HUES64 (cell line): ENCODE data around the gene PRRX1.

Experiments used
- H3K27ac ChIP-seq: 2 replicates; pipeline ENCODE4 v1.7.0; 2013; ENCODE audit warnings: low read depth, low read length, inconsistent platforms
- H3K27me3 ChIP-seq: 2 replicates; pipeline ENCODE4 v1.6.1; 2013; ENCODE audit warnings: mild to moderate bottlenecking, low read length; ENCODE audit not compliant: insufficient read depth
- H3K36me3 ChIP-seq: 2 replicates; pipeline ENCODE4 v1.6.1; 2013; ENCODE audit warnings: mild to moderate bottlenecking, low read length; ENCODE audit not compliant: insufficient read depth
- H3K4me1 ChIP-seq: 2 replicates; pipeline ENCODE4 v1.6.1; 2013; ENCODE audit warnings: mild to moderate bottlenecking, low read length, moderate library complexity; ENCODE audit not compliant: insufficient read depth
- H3K4me3 ChIP-seq: 2 replicates; pipeline ENCODE4 v1.5.1; 2013; ENCODE audit warnings: mild to moderate bottlenecking, low read length, moderate library complexity
- H3K9ac ChIP-seq: 2 replicates; pipeline ENCODE4 v1.6.1; 2013; ENCODE audit warnings: mild to moderate bottlenecking, low read depth, low read length
- H3K9me3 ChIP-seq: 2 replicates; pipeline ENCODE4 v1.6.1; 2013; ENCODE audit warnings: low read depth, low read length; ENCODE audit not compliant: insufficient read depth
- WGBS: fragments of 150-250, 120-280 bp; methylation state at CpG from one replicate; pipeline ENCODE4 v1.1.7; 2013; ENCODE audit warnings: missing lambda C conversion rate; 5-methylcytosine and 5-hydroxymethylcytosine counted together

PRRX1 gene

DNA sequence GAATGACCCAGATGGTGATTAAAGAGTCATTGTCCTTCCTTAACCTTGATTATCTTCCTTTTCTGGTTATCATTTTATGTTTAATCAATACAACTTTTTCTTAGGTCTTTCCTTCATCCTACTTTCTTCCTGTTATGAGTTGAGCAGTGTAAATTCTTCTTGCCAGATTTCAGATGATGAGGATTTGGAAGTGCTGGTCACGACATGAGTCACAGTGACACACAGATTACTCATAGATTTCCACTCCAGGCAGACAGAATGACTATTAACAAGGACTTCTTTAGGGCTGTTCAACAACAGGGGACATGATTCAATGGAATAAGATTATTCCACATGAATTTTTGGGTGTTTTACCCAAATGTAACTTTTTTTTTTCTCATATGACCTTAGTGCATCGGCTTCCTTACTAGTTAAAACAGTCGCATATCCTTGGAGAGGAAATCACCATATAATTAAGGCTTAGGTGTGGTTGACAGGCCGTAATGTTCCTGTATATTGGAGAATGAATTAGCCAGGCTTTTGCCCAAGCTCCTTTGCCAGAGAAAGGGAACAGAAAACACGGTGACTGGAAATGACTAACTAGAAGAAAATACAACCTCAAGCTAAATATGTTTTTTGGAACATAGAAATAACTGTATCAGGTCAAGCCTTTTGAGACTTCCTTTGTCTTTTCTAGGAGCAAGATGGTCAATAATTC lies 44.2 kb downstream of the PRRX1 start:
- H3K27ac ChIP-seq: no peak overlapping the region; the same call in 1 of the 2 replicates
- no peaks in the 10 kb centered on the region for H3K4me1 ChIP-seq
- H3K9ac ChIP-seq: no peak overlapping the region

DNA sequence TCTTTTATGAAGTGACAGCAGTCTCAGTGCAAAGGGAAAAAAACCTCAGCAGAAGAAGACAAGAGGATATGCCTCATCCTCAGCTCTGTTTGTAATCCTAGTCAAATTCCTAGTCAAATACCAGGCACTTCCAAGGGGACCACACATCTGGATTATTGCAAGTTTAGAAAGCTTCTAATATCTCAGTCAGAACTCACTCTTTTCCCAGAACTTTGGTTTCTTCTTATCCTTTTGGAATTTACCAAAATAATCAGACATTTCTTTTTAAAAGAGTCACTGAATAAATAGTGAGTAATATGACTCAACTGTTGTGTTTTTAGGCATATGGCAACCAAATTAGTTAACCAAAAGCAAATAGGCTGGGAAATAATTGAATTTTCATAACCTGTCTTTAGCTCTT lies 47.8 kb downstream of the PRRX1 start:
- Histone ChIP-seq H3K4me1 (no peaks in the 10 kb centered on the region), H3K9me3 (no peaks in the 10 kb centered on the region), H3K4me3 (no peak overlapping the region), H3K9ac (no peak overlapping the region), H3K36me3 (no peaks in the 10 kb centered on the region), H3K27ac (no peak overlapping the region), H3K27me3 (no peaks in the 10 kb centered on the region)

More for the DNA sequence above, 44.2 kb downstream of the PRRX1 start:
- WGBS: 89% methylated on average over 4 of the region's 5 CpGs
- Histone ChIP-seq H3K27me3 (no peaks in the 10 kb centered on the region), H3K9me3 (no peaks in the 10 kb centered on the region), H3K36me3 (no peaks in the 10 kb centered on the region), H3K4me3 (no peak overlapping the region)

DNA sequence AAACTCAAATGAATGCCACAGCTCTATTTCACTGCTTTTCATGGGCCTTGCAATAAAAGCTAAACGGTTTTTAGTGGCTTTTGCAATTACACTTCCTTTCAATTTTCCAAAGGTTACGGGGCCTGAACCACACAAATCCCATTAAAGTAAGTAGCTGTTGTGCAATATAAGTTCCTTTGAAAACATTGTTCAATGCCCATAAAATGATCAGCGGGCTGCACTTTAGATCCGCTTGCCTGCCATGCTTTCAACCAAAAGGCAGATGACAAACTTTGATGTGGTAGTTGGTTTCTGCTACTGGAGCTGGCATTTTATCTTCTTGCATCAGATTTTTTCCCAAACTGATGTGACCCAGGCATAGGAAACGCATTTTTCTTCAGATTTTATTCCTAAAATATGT lies 50.2 kb downstream of the PRRX1 start:
- no peaks in the 10 kb centered on the region for H3K9me3 ChIP-seq
- 92% methylated on average over 5 of the region's 5 CpGs for WGBS
- H3K9ac ChIP-seq: no peak overlapping the region
- H3K27ac ChIP-seq: no peak overlapping the region
- H3K27me3 ChIP-seq: no peaks in the 10 kb centered on the region
- H3K4me3 ChIP-seq: no peak overlapping the region
- H3K36me3 ChIP-seq: no peaks in the 10 kb centered on the region
- H3K4me1 ChIP-seq: no peaks in the 10 kb centered on the region

DNA sequence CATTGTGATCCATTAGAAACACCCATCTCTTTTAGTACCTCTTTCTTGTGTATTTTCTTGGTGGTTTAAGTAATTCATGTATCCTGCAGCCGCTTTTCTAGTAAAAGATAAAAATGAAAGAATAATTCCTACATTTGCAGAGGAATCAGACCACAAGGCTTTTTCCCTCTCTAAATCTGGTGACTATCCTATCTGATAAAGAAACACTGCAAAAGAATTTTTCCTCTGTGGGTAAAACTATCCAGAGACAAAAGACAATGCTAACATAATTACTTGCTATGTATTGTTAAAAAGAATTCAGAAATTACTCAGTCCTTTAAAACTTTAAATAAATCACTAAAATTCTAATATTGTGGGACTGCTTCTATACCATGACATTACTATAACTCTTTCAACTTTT lies 51.0 kb downstream of the PRRX1 start:
- no CpG with 5 or more reads among the region's 1 CpG for WGBS
- Histone ChIP-seq H3K27ac (no peak overlapping the region), H3K4me3 (no peak overlapping the region), H3K27me3 (no peaks in the 10 kb centered on the region), H3K36me3 (no peaks in the 10 kb centered on the region), H3K9ac (no peak overlapping the region), H3K9me3 (no peaks in the 10 kb centered on the region), H3K4me1 (no peaks in the 10 kb centered on the region)

DNA sequence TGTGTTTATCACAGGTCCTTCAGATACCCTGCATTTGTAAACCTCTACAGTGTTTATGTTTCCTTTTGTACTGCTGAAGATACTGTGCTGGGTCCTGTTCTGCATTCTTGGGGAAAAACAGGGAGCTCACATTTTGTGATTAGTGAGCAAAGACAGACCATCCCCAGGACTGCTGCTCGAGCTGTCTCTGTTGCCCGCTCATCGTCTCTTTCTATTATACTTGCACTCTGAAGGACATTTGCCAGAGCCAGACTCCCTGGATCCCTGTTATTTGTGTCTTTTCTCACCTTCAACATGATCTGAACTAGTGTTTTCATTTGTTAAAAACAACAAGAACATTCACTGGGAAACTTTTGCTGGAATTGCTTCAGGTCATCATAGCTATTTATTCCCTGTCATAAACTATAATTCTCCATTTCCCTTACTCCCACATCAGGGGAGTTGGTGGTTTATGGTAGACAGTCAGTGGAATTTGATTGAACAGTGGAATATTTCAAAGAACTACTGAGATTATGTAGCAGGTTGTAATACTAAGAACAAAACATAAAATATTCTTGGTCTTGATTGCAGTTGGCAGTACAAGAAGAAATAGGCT lies 53.0 kb downstream of the PRRX1 start:
- no peak overlapping the region for H3K4me3 ChIP-seq
- no peaks in the 10 kb centered on the region for H3K9me3 ChIP-seq
- no peak overlapping the region for H3K9ac ChIP-seq
- H3K27ac ChIP-seq: no peak overlapping the region
- no peaks in the 10 kb centered on the region for H3K36me3 ChIP-seq
- H3K27me3 ChIP-seq: no peaks in the 10 kb centered on the region
- no peaks in the 10 kb centered on the region for H3K4me1 ChIP-seq
- WGBS: 95% methylated on average over 3 of the region's 3 CpGs

DNA sequence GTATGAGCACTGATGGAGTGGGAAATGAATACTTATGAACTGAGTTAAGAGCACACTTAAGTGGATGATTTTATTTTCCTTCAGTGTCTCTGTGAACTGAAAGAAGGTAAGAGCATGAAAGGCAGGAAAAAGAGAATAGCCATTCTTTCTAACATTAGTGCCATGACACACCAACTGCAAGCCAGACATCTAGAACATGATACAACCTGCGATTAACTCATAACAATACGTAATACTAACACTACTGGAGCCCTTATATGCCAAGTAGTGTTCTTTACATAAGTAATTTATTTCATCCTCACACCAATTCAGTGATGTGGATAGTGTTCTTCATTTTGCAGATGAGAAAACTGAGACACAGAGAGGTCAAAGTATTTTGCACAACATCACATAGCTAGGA lies 56.7 kb downstream of the PRRX1 start:
- WGBS: 86% methylated on average over 2 of the region's 2 CpGs
- H3K9ac ChIP-seq: no peak overlapping the region
- H3K27ac ChIP-seq: no peak overlapping the region
- H3K9me3 ChIP-seq: no peaks in the 10 kb centered on the region
- no peaks in the 10 kb centered on the region for H3K36me3 ChIP-seq
- no peaks in the 10 kb centered on the region for H3K27me3 ChIP-seq
- H3K4me1 ChIP-seq: no peaks in the 10 kb centered on the region
- H3K4me3 ChIP-seq: no peak overlapping the region

DNA sequence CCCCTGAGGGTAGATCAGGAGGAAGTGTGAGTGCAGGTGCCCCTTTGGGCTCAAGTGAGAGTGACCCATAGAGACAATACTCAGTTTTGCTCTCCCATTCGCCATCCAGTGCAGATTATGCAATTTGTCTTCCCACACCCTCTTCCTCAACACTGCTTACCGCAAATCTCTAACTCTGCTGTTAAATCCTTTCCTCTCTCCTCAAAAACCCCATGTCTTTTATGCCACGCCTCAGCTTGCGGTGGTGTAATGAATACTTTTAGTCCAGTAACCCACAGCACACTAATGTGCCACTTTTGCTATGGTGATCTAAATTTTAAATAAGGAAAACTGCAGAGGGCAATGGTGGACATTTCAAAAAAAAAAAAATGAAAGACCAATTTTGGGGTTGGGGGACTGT lies 57.7 kb downstream of the PRRX1 start:
- no peak overlapping the region for H3K27ac ChIP-seq
- 90% methylated on average over 4 of the region's 4 CpGs for WGBS
- H3K27me3 ChIP-seq: no peaks in the 10 kb centered on the region
- no peaks in the 10 kb centered on the region for H3K9me3 ChIP-seq
- H3K36me3 ChIP-seq: no peaks in the 10 kb centered on the region
- no peak overlapping the region for H3K9ac ChIP-seq
- no peaks in the 10 kb centered on the region for H3K4me1 ChIP-seq
- no peak overlapping the region for H3K4me3 ChIP-seq

DNA sequence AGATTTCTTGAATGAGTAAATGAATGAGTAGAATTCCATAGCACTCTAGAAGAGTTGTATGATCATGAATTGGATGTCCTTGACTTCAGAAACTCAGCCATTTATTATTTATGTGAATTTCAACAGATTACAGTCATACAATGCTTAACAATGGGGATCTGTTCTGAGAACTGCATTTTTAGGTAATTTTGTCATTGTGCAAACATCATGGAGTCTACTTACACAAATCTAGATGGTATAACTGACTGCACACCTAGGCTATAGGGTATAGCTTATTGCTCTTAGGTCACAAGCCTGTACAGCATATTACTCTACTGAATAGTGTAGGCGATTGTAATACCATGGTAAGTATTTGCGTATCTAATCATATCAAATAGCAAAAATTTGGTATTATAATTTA lies 59.6 kb downstream of the PRRX1 start:
- Histone ChIP-seq H3K9me3 (no peaks in the 10 kb centered on the region), H3K27me3 (no peaks in the 10 kb centered on the region), H3K36me3 (no peaks in the 10 kb centered on the region), H3K4me1 (no peaks in the 10 kb centered on the region), H3K9ac (no peak overlapping the region), H3K27ac (no peak overlapping the region), H3K4me3 (no peak overlapping the region)
- no CpG with 5 or more reads among the region's 2 CpGs for WGBS

DNA sequence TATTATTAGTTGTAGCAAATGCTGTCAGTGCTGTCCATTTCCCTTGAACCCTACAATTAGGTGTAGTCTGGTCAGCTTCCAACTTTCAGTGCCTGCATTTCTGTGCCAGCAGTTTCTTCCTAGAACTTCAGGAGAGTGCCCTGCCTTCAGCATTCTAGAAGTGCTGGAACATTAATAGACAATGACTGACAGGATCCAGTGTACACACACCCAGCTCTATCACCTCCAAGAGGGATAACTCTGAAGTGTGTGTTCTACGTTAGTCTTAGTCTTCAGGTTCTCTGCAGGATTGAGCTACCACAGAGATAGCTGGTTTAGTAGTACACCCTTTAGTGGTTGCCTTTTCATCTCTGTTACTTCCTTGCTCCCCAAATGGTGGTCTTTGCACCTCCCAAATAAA lies 61.4 kb downstream of the PRRX1 start:
- Histone ChIP-seq H3K9ac (no peak overlapping the region), H3K27ac (no peak overlapping the region), H3K36me3 (no peaks in the 10 kb centered on the region), H3K27me3 (no peaks in the 10 kb centered on the region), H3K9me3 (no peaks in the 10 kb centered on the region), H3K4me1 (no peaks in the 10 kb centered on the region), H3K4me3 (no peak overlapping the region)
- 100% methylated on average over 1 of the region's 1 CpG for WGBS

DNA sequence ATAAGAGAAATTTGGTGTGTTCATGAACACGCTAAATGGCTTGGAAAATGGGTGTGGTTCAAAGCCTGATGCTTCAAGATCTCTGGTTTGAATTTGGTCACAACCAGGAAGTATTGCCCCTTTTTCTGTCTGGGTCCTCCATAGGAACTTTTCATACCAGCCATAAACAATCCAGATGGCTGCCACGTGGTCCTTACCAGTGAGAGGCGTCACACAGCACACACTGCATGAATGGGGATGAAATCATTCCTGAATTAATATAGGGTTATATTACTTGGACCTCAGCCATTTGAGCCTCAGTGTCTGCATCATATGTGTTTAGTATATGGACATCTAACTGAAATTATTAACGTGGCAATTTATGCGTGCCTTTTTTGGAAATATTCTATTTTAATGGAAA lies 64.0 kb downstream of the PRRX1 start:
- Histone ChIP-seq H3K27ac (no peak overlapping the region), H3K9me3 (no peaks in the 10 kb centered on the region), H3K4me1 (no peaks in the 10 kb centered on the region), H3K4me3 (no peak overlapping the region), H3K27me3 (no peaks in the 10 kb centered on the region), H3K9ac (no peak overlapping the region), H3K36me3 (no peaks in the 10 kb centered on the region)
- 91% methylated on average over 5 of the region's 5 CpGs for WGBS

DNA sequence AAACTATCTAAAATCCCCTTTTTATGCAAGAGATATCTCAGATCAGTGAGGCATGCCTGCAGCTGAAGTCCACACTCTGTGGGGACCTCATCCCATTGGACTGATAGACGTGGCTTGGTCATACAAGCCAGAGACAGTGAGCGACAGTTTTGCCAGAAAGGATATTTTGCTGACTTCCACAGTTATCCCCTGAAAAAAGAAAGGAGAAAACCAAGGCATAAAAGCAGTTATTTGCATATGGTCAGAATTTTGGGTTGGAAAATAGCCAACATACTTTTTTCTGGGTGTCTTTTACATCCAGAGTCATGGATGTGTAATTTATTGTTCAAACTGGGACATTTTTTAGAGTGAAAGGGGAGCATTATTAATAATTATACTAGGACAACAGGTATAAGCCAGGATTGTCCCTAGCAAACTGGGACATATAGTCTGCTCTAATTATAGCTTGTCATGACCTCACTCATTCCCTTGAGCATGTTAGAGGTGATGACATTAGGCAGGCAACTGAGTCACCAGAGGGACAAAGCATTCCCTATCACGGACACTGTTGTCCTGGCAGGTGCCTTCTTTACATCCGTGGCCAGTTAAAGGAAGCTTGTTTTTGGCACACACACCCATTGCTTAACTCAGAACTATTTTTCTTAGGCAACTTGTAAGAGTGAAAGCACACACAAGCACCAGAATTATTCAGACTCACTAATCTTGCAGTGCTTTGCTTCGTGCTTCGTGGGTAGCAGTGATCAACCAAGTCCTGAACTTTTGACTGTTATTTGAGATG lies 65.5 kb downstream of the PRRX1 start:
- Histone ChIP-seq H3K9ac (no peak overlapping the region), H3K9me3 (no peaks in the 10 kb centered on the region), H3K27ac (no peak overlapping the region), H3K4me1 (no peaks in the 10 kb centered on the region), H3K4me3 (no peak overlapping the region), H3K27me3 (no peaks in the 10 kb centered on the region), H3K36me3 (no peaks in the 10 kb centered on the region)
- 90% methylated on average over 6 of the region's 6 CpGs for WGBS
